H1 (cell line): ENCODE measurements around the gene CES3.

Experiments used
- CTCF ChIP-seq, 3 experiments: IDR thresholded peaks; 1 replicate in 2 of 3; 2 replicates in 1 of 3; pipeline versions ENCODE4 v1.5.1 to v1.6.1; 2011; ENCODE audit warnings: low read length in 3 of 3, mild to moderate bottlenecking in 3 of 3, inconsistent platforms in 2 of 3, low read depth in 1 of 3, moderate library complexity in 1 of 3; ENCODE audit not compliant: insufficient read depth in 1 of 3; ENCODE audit errors: control extremely low read depth in 1 of 3
- POLR2A ChIP-seq, 2 experiments: IDR thresholded peaks; 1 replicate in 1 of 2; 2 replicates in 1 of 2; pipeline ENCODE4 v1.6.1; 2011; ENCODE audit warnings: low read depth in 2 of 2, low read length in 2 of 2, mild to moderate bottlenecking in 2 of 2; ENCODE audit errors: control extremely low read depth in 1 of 2
- SUZ12 ChIP-seq: fragments of 200-600 bp; sonication (generic); IDR thresholded peaks from 2 replicates; pipeline ENCODE4 v1.6.1; 2012; ENCODE audit warnings: mild to moderate bottlenecking, inconsistent platforms, low read length, moderate library complexity, mixed read lengths

DNA sequence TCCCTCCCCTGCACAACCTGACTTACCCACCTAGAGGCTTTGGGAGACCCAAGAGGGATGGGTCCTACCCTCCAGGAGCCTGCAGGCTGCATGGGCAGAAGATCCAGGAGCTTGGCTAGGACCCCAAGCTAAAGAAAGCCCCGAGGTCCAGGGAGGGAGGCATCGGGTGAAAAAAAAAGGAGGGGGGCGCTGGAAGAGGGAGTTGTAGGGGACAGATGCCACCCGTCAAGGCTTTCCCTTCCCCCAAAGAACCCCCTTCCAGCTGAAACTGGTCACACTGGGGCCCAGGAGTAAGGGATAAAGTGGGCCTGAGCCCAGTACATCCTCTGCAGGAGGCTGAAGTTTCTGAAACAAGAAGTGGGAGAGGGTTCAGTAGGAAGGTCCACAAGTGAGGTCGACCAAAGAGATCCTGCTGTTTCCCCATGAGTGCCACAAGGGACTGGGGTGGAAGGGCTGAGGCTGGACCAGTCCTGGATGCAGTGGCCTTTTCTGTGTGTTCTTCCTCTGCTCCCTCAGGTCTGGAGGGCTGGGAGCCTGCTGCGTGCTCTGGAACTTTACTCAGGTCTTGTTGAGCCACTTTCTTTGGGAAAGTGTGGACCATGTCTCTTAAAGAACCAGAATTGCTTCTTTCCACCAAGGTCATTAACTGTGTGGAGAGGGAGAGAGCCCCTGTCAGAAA lies 53.7 kb downstream of the CES3 start:
- TF ChIP-seq CTCF (IDR thresholded peaks at IDR 0.05; ENCODE audit: control extremely low read depth in 1 of 3, insufficient read depth in 1 of 3, low read depth in 1 of 3, low read length in 3 of 3), result no peak
- no peak for TF ChIP-seq POLR2A (IDR thresholded peaks at IDR 0.05; ENCODE audit: control extremely low read depth in 1 of 2, low read depth in 2 of 2, low read length in 2 of 2)
- no peak for TF ChIP-seq SUZ12
